Testis (tissue), 3 donors: ENCODE data around the gene BRD3OS. TPM values are rescaled to one million over a fixed set of nuclear protein-coding genes. Genes with fewer than 3 reads are reported as not detected.

Experiments
- DNase-seq: peaks from one replicate; pipeline ENCODE4 v3.0.0-alpha.2; 2019
- H3K27ac ChIP-seq, 2 donors: fragments of 200-600 bp; sonication (generic); one replicate each; pipeline ENCODE4 v1.5.1; 2019
- H3K27me3 ChIP-seq: fragments of 200-600 bp; sonication (generic); one replicate; pipeline ENCODE4 v1.5.1; 2019
- H3K36me3 ChIP-seq: fragments of 200-600 bp; sonication (generic); one replicate; pipeline ENCODE4 v1.5.1; 2017; ENCODE audit warnings: low read depth; ENCODE audit errors: missing control alignments
- H3K4me1 ChIP-seq: fragments of 200-600 bp; sonication (generic); one replicate; pipeline ENCODE4 v1.5.1; 2019
- H3K4me3 ChIP-seq, 2 donors: fragments of 200-600 bp; sonication (generic); one replicate each; pipeline ENCODE4 v1.5.1; 2017 to 2019
- H3K9me3 ChIP-seq: fragments of 200-600 bp; sonication (generic); one replicate; pipeline ENCODE4 v1.5.1; 2017
- CTCF ChIP-seq, 3 experiments: fragments of 450-650 bp in 2 of 3; fragments of 200-600 bp in 1 of 3; sonication (generic) in 1 of 3; IDR thresholded peaks; one replicate each; pipeline ENCODE4 v1.5.1; 2016 to 2019; ENCODE audit warnings: antibody characterized with exemption in 3 of 3, mild to moderate bottlenecking in 2 of 3, moderate library complexity in 1 of 3
- POLR2A ChIP-seq: fragments of 450-650 bp; IDR thresholded peaks from one replicate; pipeline ENCODE4 v1.6.1; 2017; ENCODE audit warnings: antibody characterized with exemption, mild to moderate bottlenecking, moderate library complexity
- WGBS, 2 donors: methylation state at CpG; one replicate each; pipeline ENCODE4 v1.1.5; 2018; 5-methylcytosine and 5-hydroxymethylcytosine counted together
- intact Hi-C: fragments of 100-400 bp; cut with DNase I; formaldehyde crosslinking; loops from one replicate; pipeline ENCODE4 v1.15.1; 2023; ENCODE audit warnings: low total_unique reads
- polyA plus RNA-seq: library from polyadenylated mRNA; stranded (reverse); fragments of 350-450 nt; fragmentation: Illumina TruSeq; extraction: RNeasy Lipid Tissue Mini Kit (QIAGEN cat#74804); gene quantifications from one replicate; pipeline ENCODE4 v1.2.3, GENCODE V29; 2014; ENCODE audit warnings: low read depth, low replicate concordance; ENCODE audit not compliant: insufficient read depth
- total RNA-seq, 2 donors: library from RNA; depleted of rRNA; stranded (reverse); fragments of >200 nt; gene quantifications; one replicate each; pipeline ENCODE4 v1.2.3, GENCODE V29; 2016

The BRD3OS gene
- total and polyA plus RNA-seq, 3 donors from 2014 or later: 18.9 to 29.5 (median 19.0) TPM

DNA sequence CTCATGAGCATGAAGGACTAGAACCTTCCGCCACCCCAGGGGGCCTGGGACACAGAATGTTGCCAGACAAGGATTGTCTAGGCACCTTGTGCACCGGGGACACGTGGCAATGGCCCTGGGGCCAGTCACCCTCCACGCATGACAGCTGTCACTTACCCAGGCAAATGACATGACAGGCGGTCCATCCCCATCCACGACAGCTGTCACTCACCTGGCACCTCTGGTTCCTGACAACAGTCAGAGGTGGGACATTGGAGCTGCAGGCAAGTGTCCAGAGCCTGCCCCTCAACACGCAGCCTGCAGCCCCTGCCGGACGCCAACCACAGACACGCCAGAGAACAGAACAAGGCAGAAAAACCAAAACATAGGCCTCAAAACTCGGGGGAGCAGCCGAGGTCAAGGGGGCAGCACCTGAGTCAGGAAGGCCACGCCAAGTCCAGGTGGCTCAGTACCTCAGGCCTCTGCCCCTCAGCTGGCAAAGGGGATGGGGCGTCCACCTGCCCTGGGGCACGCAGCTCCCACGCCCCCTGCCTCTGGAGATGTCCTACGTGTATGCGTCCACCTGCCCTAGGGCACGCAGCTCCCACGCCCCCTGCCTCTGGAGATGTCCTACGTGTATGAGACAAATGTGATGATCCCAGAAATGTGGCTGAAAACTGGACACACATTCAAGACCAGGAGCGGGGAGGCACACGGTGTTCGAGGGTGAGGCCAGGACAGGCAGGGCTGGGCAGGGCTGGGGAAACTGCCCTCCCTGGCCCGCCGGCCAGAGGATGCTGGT, 47.7 kb upstream of the BRD3OS start:
- no peak for DNase-seq
- no peaks in the 10 kb centered on the region for H3K4me1 ChIP-seq
- no peaks in the 10 kb centered on the region for H3K9me3 ChIP-seq
- H3K36me3 ChIP-seq: no peaks in the 10 kb centered on the region
- TF ChIP-seq CTCF (IDR thresholded peaks at IDR 0.05): no peak
- TF ChIP-seq POLR2A: no peak
- 92% methylated on average over 16 to 26 of the region's 26 CpGs for WGBS, 2 donors
- intact Hi-C loops: no loop called here
- no peak overlapping the region for H3K27ac ChIP-seq
- H3K27me3 ChIP-seq: no peaks in the 10 kb centered on the region
- no peak overlapping the region for H3K4me3 ChIP-seq

DNA sequence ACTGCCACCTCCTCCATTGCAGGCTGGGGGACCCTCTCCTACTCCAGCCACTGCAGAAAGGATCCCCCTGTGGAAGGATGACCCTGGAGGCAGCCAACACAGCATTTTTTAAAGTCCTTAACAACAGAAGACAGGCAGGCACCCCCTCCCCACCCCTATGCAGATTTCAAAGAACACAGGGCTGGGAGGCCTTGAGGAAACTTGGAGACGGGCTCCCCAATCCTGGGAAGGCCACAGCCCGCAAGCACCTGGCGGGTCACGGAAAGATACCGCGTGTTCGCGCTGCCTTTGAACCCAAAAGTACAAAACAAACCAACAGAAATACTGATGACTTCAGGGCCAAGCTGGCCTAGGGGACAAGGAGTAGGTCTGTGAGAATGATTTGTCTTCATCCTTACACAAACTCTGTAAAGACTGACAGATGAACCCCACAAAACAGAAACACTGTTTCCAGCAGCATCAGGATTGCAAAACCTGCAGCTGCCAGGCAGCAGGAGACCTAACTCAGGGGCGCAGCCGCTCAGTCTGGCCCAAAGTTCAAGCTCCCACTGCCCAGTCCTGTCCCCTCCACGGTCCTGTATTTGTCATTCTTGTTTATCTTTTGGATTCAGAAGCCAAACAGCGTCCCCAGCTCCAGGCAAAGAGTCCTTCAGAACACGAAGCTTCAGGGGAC, 46.9 kb upstream of the BRD3OS start:
- H3K9me3 ChIP-seq: no peaks in the 10 kb centered on the region
- DNase-seq: no peak
- H3K4me3 ChIP-seq: no peak overlapping the region
- TF ChIP-seq POLR2A (no peak), CTCF (IDR thresholded peaks at IDR 0.05) (no peak)
- intact Hi-C loops: no loop called here
- 64 to 85% methylated on average over 13 of the region's 13 CpGs for WGBS, 2 donors
- no peaks in the 10 kb centered on the region for H3K27me3 ChIP-seq
- H3K4me1 ChIP-seq: no peaks in the 10 kb centered on the region
- no peak overlapping the region for H3K27ac ChIP-seq
- no peaks in the 10 kb centered on the region for H3K36me3 ChIP-seq

DNA sequence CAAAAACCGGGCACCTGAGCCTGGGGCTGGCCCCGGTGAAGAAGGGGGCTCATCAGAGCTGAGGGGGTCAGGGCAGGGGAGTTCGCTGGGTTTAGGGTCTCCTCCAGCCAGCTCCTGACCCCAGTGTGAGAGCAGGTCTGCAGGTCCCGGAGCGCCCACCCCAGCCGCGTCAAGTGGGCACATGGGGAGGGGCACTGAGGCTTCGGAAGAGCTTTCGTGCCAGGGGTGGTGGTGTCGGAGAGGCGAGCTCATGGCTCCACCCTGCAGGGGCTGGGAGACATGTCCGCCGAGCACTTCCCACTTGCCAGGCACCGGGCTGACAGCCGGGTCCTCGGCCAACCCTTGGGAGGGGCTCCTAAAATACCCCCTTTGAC, 46.4 kb upstream of the BRD3OS start:
- intact Hi-C loops: no loop called here
- no peak for DNase-seq
- TF ChIP-seq POLR2A: no peak
- TF ChIP-seq CTCF (IDR thresholded peaks at IDR 0.05): no peak

GRCh38 chr9:133979273-133979920, 45.9 kb upstream of the BRD3OS start:
- no peaks in the 10 kb centered on the region for H3K9me3 ChIP-seq
- DNase-seq: no peak
- no peaks in the 10 kb centered on the region for H3K4me1 ChIP-seq
- intact Hi-C loops: no loop called here
- H3K36me3 ChIP-seq: no peaks in the 10 kb centered on the region
- no peak overlapping the region for H3K4me3 ChIP-seq
- no peak for TF ChIP-seq CTCF (IDR thresholded peaks at IDR 0.05)
- TF ChIP-seq POLR2A: no peak
- WGBS, 2 donors: 55 to 61% methylated on average over 20 to 37 of the region's 37 CpGs
- no peaks in the 10 kb centered on the region for H3K27me3 ChIP-seq
- no peak overlapping the region for H3K27ac ChIP-seq

More for the DNA sequence above, 46.4 kb upstream of the BRD3OS start:
- no peaks in the 10 kb centered on the region for H3K27me3 ChIP-seq
- H3K4me1 ChIP-seq: no peaks in the 10 kb centered on the region
- H3K4me3 ChIP-seq: no peak overlapping the region
- whole genome bisulfite sequencing, 2 donors: 72 to 80% methylated on average over 4 to 14 of the region's 16 CpGs
- H3K9me3 ChIP-seq: no peaks in the 10 kb centered on the region
- no peaks in the 10 kb centered on the region for H3K36me3 ChIP-seq
- H3K27ac ChIP-seq: no peak overlapping the region
